GM12878 (cell line): Measurements from ENCODE around the gene PLPP2.

ENCODE experiments used
- CEBPB ChIP-seq, 2 experiments: fragments of 150-350 bp in 1 of 2; IDR thresholded peaks; 2 replicates each; pipeline ENCODE4 v1.6.1; 2012 to 2014; ENCODE audit warnings: low read depth in 2 of 2, low read length in 2 of 2, borderline replicate concordance in 1 of 2, inconsistent platforms in 1 of 2
- CHD1 ChIP-seq: IDR thresholded peaks from 2 replicates; pipeline ENCODE4 v1.6.1; 2012; ENCODE audit warnings: low read depth, low read length, improper control_type of control experiment
- CHD4 ChIP-seq: fragments of 200-600 bp; sonication (generic); IDR thresholded peaks from 2 replicates; pipeline ENCODE4 v1.6.1; 2016; ENCODE audit warnings: mild to moderate bottlenecking
- CTCF ChIP-seq, 3 experiments: IDR thresholded peaks in 2 of 3; conservative IDR thresholded peaks in 1 of 3; 2 replicates each; pipeline ENCODE4 v1.5.1; 2011; ENCODE audit warnings: low read depth in 3 of 3, low read length in 3 of 3, mild to moderate bottlenecking in 3 of 3, control low read depth in 2 of 3, moderate library complexity in 2 of 3, inconsistent platforms in 1 of 3, mixed read lengths in 1 of 3; ENCODE audit not compliant: control insufficient read depth in 2 of 3, insufficient read depth in 1 of 3; ENCODE audit errors: extremely low read depth in 1 of 3
- EGR1 ChIP-seq, 2 experiments: IDR thresholded peaks; 1 replicate in 1 of 2; 2 replicates in 1 of 2; pipeline ENCODE4 v1.6.1; 2011 to 2012; ENCODE audit warnings: low read depth in 2 of 2, low read length in 2 of 2, borderline replicate concordance in 1 of 2, mild to moderate bottlenecking in 1 of 2, moderate library complexity in 1 of 2
- EZH2 ChIP-seq: IDR thresholded peaks from 2 replicates; pipeline ENCODE4 v1.6.1; 2012; ENCODE audit warnings: low read depth, mild to moderate bottlenecking, control low read depth, inconsistent platforms, low read length, borderline replicate concordance; ENCODE audit not compliant: control insufficient read depth
- GATAD2B ChIP-seq: fragments of 450-650 bp; conservative IDR thresholded peaks from 2 replicates; pipeline ENCODE4 v1.6.1; 2017; ENCODE audit warnings: low read depth, mild to moderate bottlenecking, moderate library complexity
- LARP7 ChIP-seq: fragments of 450-650 bp; IDR thresholded peaks from 2 replicates; pipeline ENCODE4 v1.6.1; 2017; ENCODE audit warnings: mild to moderate bottlenecking
- POLR2A ChIP-seq: IDR thresholded peaks from 2 replicates; pipeline ENCODE4 v1.6.1; 2011; ENCODE audit warnings: low read depth, mild to moderate bottlenecking, low read length
- POLR2AphosphoS2 ChIP-seq: IDR thresholded peaks from 2 replicates; pipeline ENCODE4 v1.6.1; 2011; ENCODE audit warnings: low read depth, mild to moderate bottlenecking, low read length, improper control_type of control experiment, moderate library complexity
- RCOR1 ChIP-seq: conservative IDR thresholded peaks from 2 replicates; pipeline ENCODE4 v1.6.1; 2012; ENCODE audit warnings: low read depth, low read length, improper control_type of control experiment
- SIN3A ChIP-seq: IDR thresholded peaks from 2 replicates; pipeline ENCODE4 v1.6.1; 2012; ENCODE audit warnings: low read depth, low read length, improper control_type of control experiment
- SP1 ChIP-seq: IDR thresholded peaks from one replicate; pipeline ENCODE4 v1.6.1; 2011; ENCODE audit warnings: low read depth, low read length
- TCF12 ChIP-seq: IDR thresholded peaks from 2 replicates; pipeline ENCODE4 v1.6.1; 2011; ENCODE audit warnings: low read depth, mild to moderate bottlenecking, low read length

GRCh38 chr19:283395-283794 lies 7.8 kb downstream of the PLPP2 start:
- TF ChIP-seq CHD4: no peak
- TF ChIP-seq CTCF (IDR thresholded peaks at IDR 0.05 in 2 of 3, conservative IDR thresholded peaks at IDR 0.05 in 1 of 3; ENCODE audit: control insufficient read depth in 2 of 3, extremely low read depth in 1 of 3, insufficient read depth in 1 of 3, low read depth in 3 of 3, low read length in 3 of 3): no peak
- TF ChIP-seq POLR2A: no peak
- TF ChIP-seq CEBPB (IDR thresholded peaks at IDR 0.05; ENCODE audit: borderline replicate concordance in 1 of 2, low read depth in 2 of 2, low read length in 2 of 2): no peak
- TF ChIP-seq RCOR1: no peak
- no peak for TF ChIP-seq EGR1 (IDR thresholded peaks at IDR 0.05; ENCODE audit: borderline replicate concordance in 1 of 2, low read depth in 2 of 2, low read length in 2 of 2)
- TF ChIP-seq EZH2: no peak
- no peak for TF ChIP-seq GATAD2B
- TF ChIP-seq POLR2AphosphoS2: no peak
- TF ChIP-seq TCF12: no peak
- no peak for TF ChIP-seq SP1
- no peak for TF ChIP-seq LARP7
- TF ChIP-seq SIN3A: no peak
- no peak for TF ChIP-seq CHD1
